Astrocyte of the cerebellum (primary cell): ENCODE measurements around the gene FNDC11.
"Not testable (repeated sequence)": the region's sequence is repeated elsewhere in the genome, so short reads cannot be mapped to it uniquely, and the experiment has no call there.

Experiments used
- DNase-seq: peaks from one replicate; pipeline ENCODE4 v3.0.0-alpha.2; 2011; ENCODE audit warnings: low read depth
- H3K4me3 ChIP-seq: 2 replicates; pipeline ENCODE4 v1.5.1; 2011; ENCODE audit warnings: mild to moderate bottlenecking, low read depth, low read length, moderate library complexity
- in situ Hi-C: cut with HindIII; loops from 2 replicates; pipeline ENCODE4 v1.10.0; 2017; ENCODE audit warnings: low sequenced_read_pairs
- TF ChIP-seq, protein P1 (sequence below): IDR thresholded peaks from 2 replicates; pipeline ENCODE4 v1.5.1; 2012; ENCODE audit warnings: low read length, low read depth, moderate library complexity, mild to moderate bottlenecking; ENCODE audit errors: missing control alignments

Gene FNDC11

GRCh38 chr20:63568170-63568981 is 14.4 kb downstream of the FNDC11 start:
- TF ChIP-seq, protein P1, sequence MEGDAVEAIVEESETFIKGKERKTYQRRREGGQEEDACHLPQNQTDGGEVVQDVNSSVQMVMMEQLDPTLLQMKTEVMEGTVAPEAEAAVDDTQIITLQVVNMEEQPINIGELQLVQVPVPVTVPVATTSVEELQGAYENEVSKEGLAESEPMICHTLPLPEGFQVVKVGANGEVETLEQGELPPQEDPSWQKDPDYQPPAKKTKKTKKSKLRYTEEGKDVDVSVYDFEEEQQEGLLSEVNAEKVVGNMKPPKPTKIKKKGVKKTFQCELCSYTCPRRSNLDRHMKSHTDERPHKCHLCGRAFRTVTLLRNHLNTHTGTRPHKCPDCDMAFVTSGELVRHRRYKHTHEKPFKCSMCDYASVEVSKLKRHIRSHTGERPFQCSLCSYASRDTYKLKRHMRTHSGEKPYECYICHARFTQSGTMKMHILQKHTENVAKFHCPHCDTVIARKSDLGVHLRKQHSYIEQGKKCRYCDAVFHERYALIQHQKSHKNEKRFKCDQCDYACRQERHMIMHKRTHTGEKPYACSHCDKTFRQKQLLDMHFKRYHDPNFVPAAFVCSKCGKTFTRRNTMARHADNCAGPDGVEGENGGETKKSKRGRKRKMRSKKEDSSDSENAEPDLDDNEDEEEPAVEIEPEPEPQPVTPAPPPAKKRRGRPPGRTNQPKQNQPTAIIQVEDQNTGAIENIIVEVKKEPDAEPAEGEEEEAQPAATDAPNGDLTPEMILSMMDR = no peak
- no peak overlapping the region for H3K4me3 ChIP-seq
- in situ Hi-C loops = no loop called here
- no peak for DNase-seq

- TF ChIP-seq, protein P1 = no peak
- in situ Hi-C loops = no loop called here
- H3K4me3 ChIP-seq = no peak overlapping the region
- no peak for DNase-seq
These were observed 15.3 kb downstream of the FNDC11 start for GRCh38 chr20:63568986-63569949.

DNA sequence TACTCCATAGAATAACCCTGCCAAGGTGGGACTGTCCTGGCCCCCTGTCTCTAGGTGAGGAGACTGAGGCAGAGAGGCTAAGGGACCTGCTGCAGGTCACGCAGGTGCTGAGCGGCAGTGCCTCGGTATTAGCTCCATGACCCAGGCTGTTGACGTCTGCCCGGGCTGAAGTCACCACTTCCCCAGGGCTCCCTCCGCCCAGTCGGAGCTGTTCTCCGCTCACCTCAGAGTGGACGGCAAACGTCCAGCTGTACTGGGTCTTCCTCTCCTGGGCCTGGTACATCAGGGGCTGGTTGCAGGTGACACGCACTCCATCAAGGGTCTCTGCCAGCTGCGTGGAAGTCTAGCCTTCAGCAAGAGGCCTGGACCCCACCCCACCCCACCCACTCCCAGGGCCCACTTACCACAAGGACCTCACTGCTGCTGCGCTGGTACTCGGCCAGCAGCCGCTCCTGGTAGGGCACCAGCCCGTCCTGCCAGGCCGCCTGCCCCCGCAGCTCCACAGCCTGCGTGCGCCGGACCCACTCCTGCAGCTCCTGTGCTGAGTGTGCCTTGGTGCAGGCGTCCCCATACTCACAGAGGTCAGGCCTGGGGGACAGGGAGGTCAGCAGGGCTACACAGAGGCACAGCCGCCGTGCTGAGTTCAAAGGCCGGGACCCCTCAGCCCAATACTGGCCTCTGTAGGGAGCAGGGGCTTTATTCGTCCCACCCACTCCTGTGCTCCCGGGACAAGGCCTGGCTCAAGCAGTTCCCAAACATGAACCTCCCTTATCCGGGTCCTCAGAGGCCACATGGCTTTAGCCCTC is 16.5 kb downstream of the FNDC11 start:
- in situ Hi-C loops = no loop called here
- H3K4me3 ChIP-seq = no peak overlapping the region
- TF ChIP-seq, protein P1 = no peak

DNA sequence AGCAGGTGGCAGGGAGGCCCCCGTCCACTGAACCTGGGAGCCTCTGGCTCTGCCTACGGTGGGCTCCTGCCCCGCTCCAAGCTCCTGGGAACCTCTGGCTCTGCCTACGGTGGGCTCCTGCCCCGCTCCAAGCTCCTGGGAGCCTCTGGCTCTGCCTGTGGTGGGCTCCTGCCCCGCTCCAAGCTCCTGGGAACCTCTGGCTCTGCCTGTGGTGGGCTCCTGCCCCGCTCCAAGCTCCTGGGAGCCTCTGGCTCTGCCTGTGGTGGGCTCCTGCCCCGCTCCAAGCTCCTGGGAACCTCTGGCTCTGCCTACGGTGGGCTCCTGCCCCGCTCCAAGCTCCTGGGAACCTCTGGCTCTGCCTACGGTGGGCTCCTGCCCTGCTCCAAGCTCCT is 17.1 kb downstream of the FNDC11 start:
- H3K4me3 ChIP-seq, in situ Hi-C loops, DNase-seq: not testable (repeated sequence)

More for the DNA sequence above, 16.5 kb downstream of the FNDC11 start:
- DNase-seq = no peak

GRCh38 chr20:63572071-63572787 is 18.3 kb downstream of the FNDC11 start:
- in situ Hi-C loops = no loop called here
- no peak for DNase-seq
- TF ChIP-seq, protein P1 = no peak
- H3K4me3 ChIP-seq = no peak overlapping the region

GRCh38 chr20:63572788-63573646 is 19.1 kb downstream of the FNDC11 start:
- TF ChIP-seq, protein P1 = peak; percentile 27
- peak overlapping the region; percentile 70 for H3K4me3 ChIP-seq

More at GRCh38 chr20:63572788-63573646, 19.1 kb downstream of the FNDC11 start:
- no peak for DNase-seq
- in situ Hi-C loops = no loop called here
